Gastroesophageal sphincter (tissue), 4 donors: Measurements from ENCODE around the gene KCND3. TPM values are rescaled to one million over a fixed set of nuclear protein-coding genes. Genes with fewer than 3 reads are reported as not detected.

Source experiments
- ATAC-seq: fragments of 150-250 bp; one replicate; pipeline ENCODE4 v1.9.1; 2016; ENCODE audit warnings: mild to moderate bottlenecking, moderate library complexity
- H3K27ac ChIP-seq, 4 donors: fragments of 200-600 bp; sonication (generic) in 3 of 4; 1 replicate in 3 of 4; 2 replicates in 1 of 4; pipeline ENCODE4 v1.5.1; 2016 to 2019
- H3K27me3 ChIP-seq: fragments of 200-600 bp; sonication (generic); one replicate; pipeline ENCODE4 v1.5.1; 2019
- H3K36me3 ChIP-seq, 2 donors: fragments of 200-600 bp; sonication (generic); one replicate each; pipeline ENCODE4 v1.5.1; 2019; ENCODE audit warnings: control low read depth in 1 of 2
- H3K4me1 ChIP-seq, 3 donors: fragments of 200-600 bp; sonication (generic); 1 replicate in 2 of 3; 2 replicates in 1 of 3; pipeline ENCODE4 v1.5.1; 2016 to 2019; ENCODE audit warnings: control low read depth in 2 of 3
- H3K4me3 ChIP-seq, 2 donors: fragments of 200-600 bp; sonication (generic); one replicate each; pipeline ENCODE4 v1.5.1; 2019; ENCODE audit warnings: mild to moderate bottlenecking in 1 of 2, moderate library complexity in 1 of 2
- H3K9me3 ChIP-seq, 3 donors: fragments of 200-600 bp; sonication (generic); one replicate each; pipeline ENCODE4 v1.5.1; 2017 to 2019; ENCODE audit warnings: control low read depth in 2 of 3
- EP300 ChIP-seq: sonication (generic); formaldehyde crosslinking; IDR thresholded peaks from one replicate; pipeline ENCODE4 v1.6.1; 2017; ENCODE audit warnings: antibody characterized with exemption, mild to moderate bottlenecking
- POLR2A ChIP-seq, 2 donors: fragments of 450-650 bp; IDR thresholded peaks; one replicate each; pipeline ENCODE4 v1.6.1; 2017; ENCODE audit warnings: antibody characterized with exemption in 2 of 2, mild to moderate bottlenecking in 2 of 2, moderate library complexity in 1 of 2
- POLR2AphosphoS5 ChIP-seq: sonication (generic); formaldehyde crosslinking; IDR thresholded peaks from one replicate; pipeline ENCODE4 v1.6.1; 2017; ENCODE audit warnings: antibody characterized with exemption
- WGBS, 2 donors: methylation state at CpG; one replicate each; pipeline ENCODE4 v1.1.5; 2018; ENCODE audit warnings: low coverage in 1 of 2; 5-methylcytosine and 5-hydroxymethylcytosine counted together
- total RNA-seq, 4 donors: library from RNA; depleted of rRNA; stranded (reverse); fragments of >200 nt; gene quantifications; one replicate each; pipeline ENCODE4 v1.1.0, GENCODE V29; 2016
- TF ChIP-seq, protein P1 (sequence below), 4 experiments: fragments of 200-600 bp in 2 of 4; fragments of 450-650 bp in 2 of 4; sonication (generic) in 1 of 4; IDR thresholded peaks; one replicate each; pipeline ENCODE4 v1.5.1; 2017 to 2019; ENCODE audit warnings: antibody characterized with exemption in 4 of 4, mild to moderate bottlenecking in 2 of 4, moderate library complexity in 2 of 4

The KCND3 gene
- total RNA-seq, 4 donors from 2014 or later: 36.2 to 58.7 (median 57.4) TPM

DNA sequence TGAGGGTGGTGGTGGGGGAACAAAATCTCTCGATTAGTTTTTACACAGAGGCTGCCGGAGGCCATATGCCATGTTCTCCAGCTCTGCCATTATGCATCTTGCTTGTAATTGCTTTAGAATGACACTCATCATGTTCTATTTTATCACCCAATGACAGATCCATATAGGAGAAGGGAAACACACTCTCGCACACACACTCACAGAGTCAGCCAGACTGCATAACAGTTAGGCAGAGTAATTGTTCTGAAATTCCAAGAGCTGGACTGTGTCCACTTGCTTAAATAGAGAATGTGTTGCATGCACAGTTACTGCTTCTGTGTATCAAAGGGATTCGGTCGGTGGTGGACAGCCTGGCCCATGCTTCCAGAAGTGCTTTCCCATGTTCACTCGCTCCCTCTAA lies 30.6 kb downstream of the KCND3 start:
- peak overlapping the region in 3 of 4 donors; percentile 35 to 66 (median 57) for H3K27ac ChIP-seq
- no peaks in the 10 kb centered on the region for H3K27me3 ChIP-seq
- ATAC-seq: peak; percentile 42
- WGBS, 2 donors: 14 to 57% methylated on average over 2 to 4 of the region's 6 CpGs
- H3K36me3 ChIP-seq: no peaks in the 10 kb centered on the region
- no peaks in the 10 kb centered on the region for H3K9me3 ChIP-seq
- H3K4me1 ChIP-seq: peaks cover 0 to 69% (median 0%) of the 10 kb centered on the region in 3 donors
- TF ChIP-seq POLR2AphosphoS5 (peak; percentile 28), POLR2A (IDR thresholded peaks at IDR 0.05) (no peak), EP300 (no peak)
- TF ChIP-seq, protein P1, sequence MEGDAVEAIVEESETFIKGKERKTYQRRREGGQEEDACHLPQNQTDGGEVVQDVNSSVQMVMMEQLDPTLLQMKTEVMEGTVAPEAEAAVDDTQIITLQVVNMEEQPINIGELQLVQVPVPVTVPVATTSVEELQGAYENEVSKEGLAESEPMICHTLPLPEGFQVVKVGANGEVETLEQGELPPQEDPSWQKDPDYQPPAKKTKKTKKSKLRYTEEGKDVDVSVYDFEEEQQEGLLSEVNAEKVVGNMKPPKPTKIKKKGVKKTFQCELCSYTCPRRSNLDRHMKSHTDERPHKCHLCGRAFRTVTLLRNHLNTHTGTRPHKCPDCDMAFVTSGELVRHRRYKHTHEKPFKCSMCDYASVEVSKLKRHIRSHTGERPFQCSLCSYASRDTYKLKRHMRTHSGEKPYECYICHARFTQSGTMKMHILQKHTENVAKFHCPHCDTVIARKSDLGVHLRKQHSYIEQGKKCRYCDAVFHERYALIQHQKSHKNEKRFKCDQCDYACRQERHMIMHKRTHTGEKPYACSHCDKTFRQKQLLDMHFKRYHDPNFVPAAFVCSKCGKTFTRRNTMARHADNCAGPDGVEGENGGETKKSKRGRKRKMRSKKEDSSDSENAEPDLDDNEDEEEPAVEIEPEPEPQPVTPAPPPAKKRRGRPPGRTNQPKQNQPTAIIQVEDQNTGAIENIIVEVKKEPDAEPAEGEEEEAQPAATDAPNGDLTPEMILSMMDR (IDR thresholded peaks at IDR 0.05): no peak
- no peak overlapping the region for H3K4me3 ChIP-seq

GRCh38 chr1:111958075-111958474 lies 31.4 kb downstream of the KCND3 start:
- no peak for ATAC-seq
- H3K36me3 ChIP-seq: no peaks in the 10 kb centered on the region
- WGBS, 2 donors: 100% methylated on average over 2 of the region's 3 CpGs; no CpG with 5 or more reads in 1 of the 2 donors
- H3K4me3 ChIP-seq: no peak overlapping the region
- no peaks in the 10 kb centered on the region for H3K27me3 ChIP-seq
- H3K4me1 ChIP-seq: peaks cover 0 to 66% (median 0%) of the 10 kb centered on the region in 3 donors
- TF ChIP-seq POLR2AphosphoS5 (no peak), POLR2A (IDR thresholded peaks at IDR 0.05) (no peak)
- H3K9me3 ChIP-seq: no peaks in the 10 kb centered on the region
- H3K27ac ChIP-seq: no peak overlapping the region

GRCh38 chr1:111956155-111956771 lies 33.2 kb downstream of the KCND3 start:
- no peaks in the 10 kb centered on the region for H3K27me3 ChIP-seq
- no peak for ATAC-seq
- no peaks in the 10 kb centered on the region for H3K9me3 ChIP-seq
- no peaks in the 10 kb centered on the region for H3K36me3 ChIP-seq
- TF ChIP-seq EP300 (no peak), POLR2AphosphoS5 (no peak), POLR2A (IDR thresholded peaks at IDR 0.05) (no peak)
- TF ChIP-seq, protein P1 (IDR thresholded peaks at IDR 0.05): no peak
- WGBS, 2 donors: 56 to 80% methylated on average over 2 of the region's 13 CpGs
- no peak overlapping the region for H3K4me3 ChIP-seq
- peak overlapping the region in 1 of 4 donors; percentile 37 for H3K27ac ChIP-seq
- peaks cover 0 to 60% (median 0%) of the 10 kb centered on the region in 3 donors for H3K4me1 ChIP-seq

GRCh38 chr1:111955755-111956154 lies 33.7 kb downstream of the KCND3 start:
- ATAC-seq: no peak
- no peak overlapping the region for H3K4me3 ChIP-seq
- 72 to 87% methylated on average over 3 to 6 of the region's 6 CpGs for WGBS, 2 donors
- no peaks in the 10 kb centered on the region for H3K9me3 ChIP-seq
- TF ChIP-seq, protein P1 (IDR thresholded peaks at IDR 0.05): no peak
- TF ChIP-seq EP300 (no peak), POLR2AphosphoS5 (no peak), POLR2A (IDR thresholded peaks at IDR 0.05) (no peak)
- H3K27me3 ChIP-seq: no peaks in the 10 kb centered on the region
- no peaks in the 10 kb centered on the region for H3K36me3 ChIP-seq
- H3K4me1 ChIP-seq: peaks cover 0 to 55% (median 0%) of the 10 kb centered on the region in 3 donors
- H3K27ac ChIP-seq: no peak overlapping the region

- H3K36me3 ChIP-seq: no peaks in the 10 kb centered on the region
- no peaks in the 10 kb centered on the region for H3K27me3 ChIP-seq
- no peak for ATAC-seq
- H3K9me3 ChIP-seq: no peaks in the 10 kb centered on the region
- 89 to 90% methylated on average over 2 to 5 of the region's 5 CpGs for WGBS, 2 donors
- peaks cover 0 to 48% (median under 1%) of the 10 kb centered on the region in 3 donors for H3K4me1 ChIP-seq
- no peak overlapping the region for H3K4me3 ChIP-seq
- TF ChIP-seq POLR2A (IDR thresholded peaks at IDR 0.05): no peak
- no peak for TF ChIP-seq EP300
- TF ChIP-seq, protein P1 (IDR thresholded peaks at IDR 0.05): no peak
- TF ChIP-seq POLR2AphosphoS5: no peak
- no peak overlapping the region for H3K27ac ChIP-seq
These were observed 35.7 kb downstream of the KCND3 start for GRCh38 chr1:111953797-111954196.
